Stimulated activated CD4-positive, alpha-beta T cell treated with anti-CD3 and anti-CD28 coated beads, Interleukin-4, amount 100 ng/mL, for 4 hours (primary cell): Measurements from ENCODE around the gene BMP2K.
"Not testable (repeated sequence)": the region's sequence is repeated elsewhere in the genome, so short reads cannot be mapped to it uniquely, and the experiment has no call there.

Experiments
- DNase-seq, 2 experiments: peaks; one replicate each; pipeline ENCODE4 v3.0.0-alpha.2; 2020

BMP2K gene

DNA sequence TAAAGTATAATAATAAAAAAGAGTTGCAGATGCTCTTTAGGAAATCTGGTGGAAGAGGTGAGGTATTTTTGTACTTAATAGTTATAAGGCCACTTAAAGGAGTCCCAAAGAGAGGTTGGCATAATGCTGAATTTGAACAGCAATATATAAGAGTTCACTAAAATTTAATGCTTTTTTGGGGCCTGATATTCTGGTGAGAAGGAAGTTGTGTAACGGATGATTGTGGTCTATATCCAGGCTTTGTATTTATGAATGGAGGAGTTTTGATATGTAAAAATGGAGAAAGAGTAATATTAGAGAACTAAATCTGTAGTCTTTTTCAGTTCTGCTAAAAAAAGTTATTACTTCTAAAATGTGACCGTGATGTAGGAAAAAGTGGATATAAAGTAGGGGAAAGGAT lies 20.4 kb downstream of the BMP2K start:
- no peak for DNase-seq

DNA sequence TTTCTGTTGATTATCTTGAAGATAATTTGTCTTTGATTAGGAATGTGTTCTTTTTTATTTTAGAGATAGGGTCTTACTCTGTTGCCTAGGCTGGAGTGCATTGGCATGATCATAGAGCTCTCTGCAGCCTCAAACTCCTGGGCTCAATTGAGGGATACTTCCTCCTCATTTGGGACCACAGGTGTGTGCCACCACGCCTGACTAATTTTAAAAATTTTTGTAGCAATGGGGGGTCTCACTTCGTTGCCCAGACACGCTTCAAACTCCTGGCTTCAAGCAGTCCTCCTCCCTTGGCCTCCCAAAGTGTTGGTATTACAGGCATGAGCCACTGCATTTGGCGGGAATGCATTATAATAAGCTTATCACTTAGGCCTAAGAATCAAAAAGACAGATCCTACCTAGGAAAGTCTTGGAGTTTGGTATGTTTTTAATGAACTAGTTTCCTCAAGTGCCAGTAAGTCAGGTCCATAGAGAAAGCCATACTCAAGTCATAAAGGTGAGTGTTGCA lies 21.7 kb downstream of the BMP2K start:
- no peak for DNase-seq

DNA sequence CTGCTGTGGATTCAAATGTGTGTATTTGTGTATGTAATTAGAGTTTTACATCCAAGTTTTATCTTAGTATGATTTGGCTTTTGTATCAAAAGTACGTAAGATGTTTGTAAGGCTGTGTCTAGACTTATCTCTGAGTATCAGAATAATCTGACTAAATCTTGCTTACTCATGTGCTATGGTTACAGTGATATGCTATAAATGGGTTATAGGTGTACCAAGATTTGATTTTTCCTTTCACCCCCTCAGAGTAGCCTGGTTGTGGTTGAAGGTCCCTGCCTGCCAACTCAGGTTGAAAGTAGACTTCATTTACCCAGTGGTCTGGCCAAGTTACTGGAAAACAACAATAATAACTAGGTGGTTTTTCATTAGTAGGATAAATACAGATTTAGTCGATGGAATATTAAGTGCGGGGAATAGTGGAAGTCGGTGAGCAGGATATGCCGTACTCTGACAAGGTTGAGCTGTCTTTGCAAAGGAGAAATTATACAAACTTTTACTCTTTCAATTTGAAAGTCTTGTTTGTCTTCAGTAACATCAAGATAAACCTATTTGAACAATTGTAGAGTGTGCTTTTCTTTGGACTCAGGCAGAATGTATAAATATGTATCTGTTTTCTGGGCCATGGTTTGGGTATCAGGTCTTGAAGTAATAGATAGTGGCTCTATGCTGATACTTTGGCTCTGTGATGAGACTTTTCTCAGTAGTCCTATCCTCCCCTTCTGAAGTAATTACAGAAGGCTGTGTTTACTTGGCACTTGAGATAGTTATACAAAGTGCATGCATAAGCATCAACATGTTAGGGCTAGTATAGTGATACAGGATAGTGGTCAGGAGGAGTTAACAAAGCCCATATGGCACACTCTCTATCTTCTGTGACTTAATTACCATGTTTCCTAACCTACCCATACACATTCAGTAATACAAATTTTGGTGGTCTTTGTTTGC lies 23.7 kb downstream of the BMP2K start:
- DNase-seq = no peak

DNA sequence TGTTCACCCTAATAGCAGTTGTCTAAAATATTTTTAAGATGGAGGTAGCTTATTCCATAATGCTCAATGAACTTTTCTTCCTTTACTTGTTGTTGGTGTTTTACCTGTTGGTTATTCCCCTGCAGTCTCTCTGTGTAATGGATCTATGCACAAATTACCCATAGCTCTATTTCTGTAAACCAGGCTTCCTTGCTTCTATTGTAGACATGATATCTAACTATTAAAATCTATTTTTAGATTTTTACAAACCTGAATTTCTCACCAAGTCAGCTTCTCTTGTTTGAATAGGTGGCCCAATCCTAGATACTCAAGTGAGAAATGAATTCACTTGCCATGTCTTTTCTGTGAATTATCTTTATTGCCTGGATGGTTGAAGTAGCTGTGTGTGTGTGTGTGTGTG lies 24.8 kb downstream of the BMP2K start:
- no peak for DNase-seq

DNA sequence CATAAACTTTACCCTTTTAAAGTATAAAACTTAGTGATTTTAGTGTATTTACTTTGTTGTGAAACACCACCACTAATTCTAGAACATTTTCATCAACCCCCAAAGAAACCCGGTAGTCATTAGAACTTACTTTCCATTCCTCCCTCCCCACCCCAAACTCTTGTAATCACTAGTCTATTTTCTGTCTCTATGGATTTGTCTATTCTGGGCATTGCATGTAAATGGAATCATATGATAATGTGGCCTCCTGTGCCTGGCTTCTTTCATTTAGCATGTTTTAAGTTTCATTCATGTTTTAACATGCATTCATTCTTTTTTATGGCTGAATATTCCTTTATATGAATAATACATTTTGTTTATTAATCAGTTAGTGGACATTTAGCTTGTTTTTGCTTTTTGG lies 27.8 kb downstream of the BMP2K start:
- no peak for DNase-seq

DNA sequence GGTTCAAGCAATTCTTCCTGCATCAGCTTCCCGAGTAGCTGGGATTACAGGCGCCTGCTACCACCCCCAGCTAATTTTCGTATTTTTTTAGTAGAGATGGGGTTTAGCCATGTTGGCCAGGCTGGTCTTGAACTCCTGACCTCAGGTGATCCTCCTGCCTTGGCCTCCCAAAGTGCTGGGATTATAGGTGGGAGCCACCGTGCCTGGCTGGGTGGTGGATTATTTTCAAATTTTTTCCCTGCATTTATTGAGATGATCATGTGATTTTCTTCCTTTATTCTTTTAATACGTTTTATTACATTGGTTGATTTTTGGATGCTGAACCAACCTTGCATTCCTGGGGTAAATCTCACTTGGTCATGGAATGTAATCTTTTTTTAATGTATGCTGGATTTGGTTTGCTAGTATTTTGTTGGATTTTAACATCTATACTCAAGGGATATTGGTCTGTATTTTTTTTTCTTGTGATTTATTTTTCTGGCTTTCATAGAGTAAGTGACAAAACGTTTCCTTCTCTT lies 30.9 kb downstream of the BMP2K start:
- no peak for DNase-seq

DNA sequence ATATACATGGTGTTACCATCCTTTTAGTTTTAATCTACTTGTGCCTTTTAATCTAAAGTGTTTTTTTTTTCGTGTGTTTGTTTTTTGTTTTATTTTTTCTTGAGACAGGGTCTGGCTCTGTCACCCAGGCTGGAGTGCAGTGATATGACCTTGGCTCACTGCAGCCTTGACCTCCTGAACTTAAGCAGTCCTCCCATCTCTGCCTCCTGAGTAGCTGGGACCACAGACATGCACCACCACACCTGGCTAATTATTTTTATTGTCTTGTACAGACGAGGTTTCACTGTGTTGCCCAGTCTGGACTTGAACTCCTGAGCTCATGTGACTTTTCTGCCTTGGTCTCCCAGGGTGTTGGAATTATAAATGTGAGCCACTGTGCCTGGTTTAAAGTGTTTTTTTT lies 33.1 kb downstream of the BMP2K start:
- no peak for DNase-seq

DNA sequence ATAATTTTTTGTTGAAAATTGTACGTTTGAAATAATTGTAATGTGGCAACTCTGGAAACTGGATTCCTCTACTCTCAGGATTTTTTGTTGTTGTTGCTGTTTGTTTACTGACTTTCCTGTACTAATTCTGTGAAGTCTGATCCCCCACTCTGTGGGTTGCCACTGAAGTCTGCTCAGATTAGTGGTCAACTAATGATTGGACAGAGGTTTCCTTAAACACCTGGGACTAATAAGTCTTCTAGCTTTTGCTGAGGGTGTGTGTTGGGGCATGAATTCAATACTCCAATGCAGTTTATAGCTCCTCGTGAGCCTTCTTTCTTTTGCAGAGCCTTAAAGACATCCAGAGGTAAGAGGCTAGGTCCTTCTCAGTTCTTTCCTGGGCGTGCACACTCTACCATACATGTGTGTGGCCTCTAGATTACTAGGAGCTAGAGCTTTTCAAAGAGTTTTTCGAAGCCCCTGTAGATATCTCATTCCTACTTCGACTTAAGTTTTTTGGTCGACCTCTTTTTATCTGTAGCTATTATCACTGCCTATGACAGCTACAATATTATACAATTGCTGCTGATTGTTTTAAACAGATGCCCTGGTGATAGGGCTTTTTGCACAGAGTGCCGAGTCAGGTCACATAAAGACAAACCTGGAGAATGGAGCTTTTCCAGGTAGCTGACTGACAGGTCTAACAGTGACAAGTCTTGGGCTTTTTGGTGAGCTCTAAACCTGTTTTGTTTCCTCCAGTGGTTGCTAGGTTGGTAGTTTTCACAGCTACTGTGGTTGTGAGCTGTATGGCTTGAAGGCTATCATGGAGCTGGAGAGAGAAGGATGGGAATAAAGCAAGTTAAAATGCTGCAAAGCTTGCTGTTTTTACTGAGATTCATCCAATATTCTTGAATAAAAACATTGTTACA lies 34.0 kb downstream of the BMP2K start:
- DNase-seq = no peak

DNA sequence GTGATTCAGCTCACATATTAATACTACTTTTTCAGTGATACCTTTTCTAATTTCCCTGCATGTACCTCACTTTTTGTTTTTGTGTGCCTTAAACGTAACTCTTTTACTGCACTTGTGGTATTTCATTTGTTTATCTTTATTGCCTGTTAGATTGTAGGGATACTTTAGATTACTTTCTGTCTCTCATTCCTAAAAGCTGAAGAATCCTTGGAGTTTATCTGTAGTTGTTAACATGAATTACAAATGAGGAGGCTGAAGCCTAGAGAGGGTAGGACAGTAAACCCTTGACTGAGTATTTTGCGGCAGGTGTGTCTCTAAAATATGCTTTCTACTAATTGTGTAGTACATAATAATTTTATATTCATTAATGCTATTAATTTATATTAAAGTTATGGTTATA lies 34.9 kb downstream of the BMP2K start:
- no peak for DNase-seq

DNA sequence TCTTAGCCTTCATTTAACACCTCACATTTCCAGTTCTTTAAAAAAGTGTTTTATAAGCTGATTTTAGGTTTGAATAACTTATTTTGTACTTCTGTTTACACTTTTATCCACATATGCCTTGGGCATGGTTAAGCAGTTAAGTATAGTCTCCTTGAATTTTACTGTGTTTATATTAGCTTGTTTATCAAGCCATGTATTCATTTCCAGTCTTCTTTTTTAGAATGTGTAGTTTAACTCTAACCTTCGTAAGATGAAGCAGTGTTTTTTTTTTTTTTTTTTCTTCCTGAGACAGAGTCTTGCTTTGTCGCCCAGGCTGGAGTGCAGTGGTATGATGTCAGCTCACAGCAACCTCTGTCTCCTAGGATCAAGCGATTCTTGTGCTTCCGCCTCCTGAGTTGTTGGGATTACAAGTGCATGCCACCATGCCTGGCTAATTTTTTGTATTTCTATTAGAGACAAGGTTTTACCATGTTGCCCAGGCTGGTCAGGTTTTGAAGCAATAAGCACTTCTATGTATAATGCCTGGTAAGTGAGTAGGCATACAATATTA lies 42.5 kb downstream of the BMP2K start:
- no peak for DNase-seq

DNA sequence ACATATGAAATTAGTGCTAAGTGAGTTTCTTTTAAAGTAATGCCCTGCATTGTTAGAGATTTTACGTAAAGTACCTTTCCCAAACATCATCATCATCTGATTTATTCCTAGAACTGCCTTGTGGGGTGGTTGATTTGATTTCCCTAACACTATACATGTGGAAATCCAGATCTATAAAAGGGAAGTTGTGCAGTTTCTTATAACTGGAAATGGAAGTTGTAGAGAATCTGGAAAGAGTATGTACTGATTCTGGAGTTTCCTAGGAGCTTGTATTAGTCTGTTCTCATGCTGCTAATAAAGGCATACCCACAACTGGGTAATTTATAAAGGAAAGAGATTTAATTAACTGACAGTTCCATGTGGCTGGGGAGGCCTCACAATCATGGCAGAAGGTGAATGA lies 47.9 kb downstream of the BMP2K start:
- DNase-seq = no peak

DNA sequence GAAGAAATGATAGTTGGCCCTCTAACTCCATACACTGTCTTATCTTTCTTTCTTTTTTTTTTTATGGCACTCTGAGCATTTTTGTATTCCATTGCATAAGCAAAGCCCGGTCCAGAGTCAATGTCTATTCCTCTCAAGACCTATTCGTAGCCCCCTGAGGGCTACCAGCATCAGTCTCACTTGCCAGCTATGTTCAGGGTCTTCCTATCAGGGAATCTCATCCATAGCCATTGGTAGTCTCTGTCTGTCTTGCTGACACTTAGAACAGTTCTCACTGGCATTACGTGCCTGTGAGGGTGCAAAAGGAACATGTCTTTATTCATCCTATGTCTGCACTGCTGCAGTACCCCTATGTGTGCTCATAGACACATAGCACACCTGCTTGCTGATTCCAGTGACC lies 51.0 kb downstream of the BMP2K start:
- DNase-seq = no peak

DNA sequence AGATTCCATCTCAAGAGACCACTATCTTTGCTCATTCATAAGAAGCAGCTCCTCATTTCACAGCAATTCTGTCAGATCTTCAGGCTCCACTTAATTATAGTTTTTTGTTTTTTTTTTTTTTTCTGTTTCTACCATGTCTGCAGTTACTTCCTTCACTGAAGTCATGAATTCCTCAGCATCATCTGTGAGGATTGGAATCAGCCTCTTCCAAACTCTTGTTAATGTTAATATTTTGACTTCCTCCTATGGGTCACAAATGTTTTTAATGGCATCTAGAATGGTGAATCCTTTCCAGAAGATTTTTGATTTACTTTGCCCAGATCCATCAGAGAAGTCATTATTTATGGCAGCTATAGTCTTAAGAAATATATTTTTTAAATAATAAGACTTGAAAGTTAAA lies 53.1 kb downstream of the BMP2K start:
- DNase-seq = no peak

DNA sequence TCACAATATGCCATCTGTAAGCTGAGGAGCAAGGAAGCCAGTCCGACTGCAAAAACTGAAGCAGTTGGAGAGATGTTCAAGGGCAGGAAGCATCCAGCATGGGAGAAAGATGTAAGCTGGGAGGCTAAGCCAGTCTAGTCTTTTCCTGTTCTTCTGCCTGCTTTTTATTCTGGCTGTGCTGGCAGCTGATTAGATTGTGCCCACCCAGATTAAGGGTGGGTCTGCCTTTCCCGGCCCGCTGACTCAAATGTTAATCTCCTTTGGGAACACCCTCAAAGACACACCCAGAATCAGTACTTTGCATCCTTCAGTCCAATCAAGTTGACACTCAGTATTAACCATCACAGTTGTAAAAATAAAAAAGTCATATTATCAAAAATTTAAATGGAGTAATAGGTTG lies 63.5 kb downstream of the BMP2K start:
- DNase-seq = not testable (repeated sequence)

DNA sequence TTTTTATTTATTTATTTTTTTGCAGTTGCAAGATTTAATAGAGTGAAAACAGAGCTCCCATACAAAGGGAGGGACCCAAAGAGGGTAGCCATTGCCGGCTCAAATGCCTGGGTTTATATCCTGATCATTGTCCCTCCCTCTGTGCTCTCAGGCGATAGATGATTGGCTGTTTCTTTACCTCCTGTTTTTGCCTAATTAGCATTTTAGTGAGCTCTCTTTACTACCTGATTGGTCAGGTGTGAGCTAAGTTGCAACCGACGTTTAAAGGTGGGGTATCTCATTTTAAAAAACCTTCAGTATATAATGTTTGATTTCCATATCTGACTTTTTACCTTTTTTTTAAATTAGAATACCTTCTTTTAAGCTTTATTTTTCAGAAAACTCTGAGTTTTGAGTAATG lies 64.1 kb downstream of the BMP2K start:
- not testable (repeated sequence) for DNase-seq

DNA sequence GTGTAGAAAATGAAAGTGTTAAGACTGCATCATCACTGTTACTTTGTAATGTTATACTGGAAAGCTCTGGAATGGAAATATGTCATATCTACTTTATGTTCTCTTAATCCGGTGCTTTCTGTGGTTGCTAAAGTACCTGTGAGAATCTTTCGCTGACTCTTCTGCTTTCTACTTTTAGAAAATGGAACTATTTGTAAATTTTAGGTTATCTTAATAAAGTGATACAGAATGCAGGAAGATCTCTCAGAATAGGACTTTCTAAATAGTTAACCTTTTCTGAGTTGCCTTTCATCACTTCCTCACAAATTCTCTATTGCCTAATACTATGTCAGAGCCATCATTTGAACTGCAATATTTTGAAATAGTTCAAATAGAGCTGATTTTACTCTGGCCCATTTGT lies 69.3 kb downstream of the BMP2K start:
- no peak for DNase-seq

DNA sequence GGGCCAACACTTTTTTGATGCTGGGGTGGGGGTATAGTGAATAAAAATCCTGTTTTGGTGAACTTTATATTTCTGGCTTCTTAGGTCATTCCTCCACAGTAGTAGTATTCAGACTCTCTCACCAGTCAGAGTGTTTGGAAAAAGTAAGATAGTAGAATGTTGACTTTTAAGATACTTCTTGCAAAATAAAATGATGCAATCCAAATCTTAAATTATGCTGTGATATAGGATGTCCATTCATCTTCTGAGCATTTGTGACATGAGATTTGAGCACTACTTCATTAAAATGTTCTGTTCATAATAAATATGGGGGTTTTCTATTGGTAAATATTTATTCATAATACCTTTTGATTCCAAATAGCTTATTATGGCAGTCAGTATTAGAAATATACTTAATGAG lies 70.1 kb downstream of the BMP2K start:
- no peak for DNase-seq

DNA sequence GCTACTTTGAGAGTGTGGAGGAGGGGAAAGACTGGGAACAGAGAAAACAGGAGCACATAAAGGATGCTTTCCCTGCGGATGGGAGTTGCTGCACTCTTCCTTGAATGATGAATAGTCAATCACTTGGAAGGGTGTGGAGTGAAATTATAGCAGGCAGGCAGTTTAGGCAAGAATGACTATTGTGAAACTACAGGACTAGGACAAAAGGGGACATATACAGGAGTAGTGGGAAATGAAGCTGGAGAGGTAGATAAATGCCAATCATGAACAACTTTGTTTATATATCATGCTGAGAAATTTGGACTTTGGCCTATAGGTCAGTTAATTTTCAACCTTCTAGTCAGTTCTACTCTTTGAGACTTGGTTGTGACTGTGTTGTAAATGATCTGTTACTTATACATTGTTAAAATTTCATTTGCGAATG lies 86.2 kb downstream of the BMP2K start:
- no peak for DNase-seq

DNA sequence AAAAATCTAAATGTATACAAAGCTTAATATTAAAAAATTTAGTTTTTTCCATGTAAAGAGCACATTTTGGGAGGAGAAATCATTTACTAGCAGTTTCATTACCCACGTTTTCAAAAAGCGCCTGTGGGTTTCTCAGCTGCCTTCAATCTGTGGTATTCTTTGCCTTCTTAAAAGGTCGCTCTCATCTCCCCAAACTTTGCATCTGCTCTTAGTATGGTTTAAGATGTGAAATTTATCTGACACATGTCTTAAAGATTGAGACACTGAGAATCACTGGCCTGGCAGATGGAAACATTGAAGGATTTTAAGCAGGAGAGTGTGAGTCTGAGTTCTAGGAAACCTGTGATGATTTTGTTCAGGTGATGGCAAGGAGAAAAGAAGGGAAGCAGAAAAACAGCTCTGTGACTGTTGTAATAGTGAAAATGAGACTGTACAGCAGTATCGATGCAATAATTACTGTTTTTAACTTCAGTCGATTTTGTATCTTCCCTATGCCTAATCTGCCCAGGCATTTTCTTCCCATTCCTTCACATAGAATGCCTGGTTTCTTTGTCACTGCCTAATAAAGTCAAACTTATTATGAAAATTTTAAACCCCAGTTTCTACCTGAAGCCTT lies 87.2 kb downstream of the BMP2K start:
- DNase-seq = no peak

DNA sequence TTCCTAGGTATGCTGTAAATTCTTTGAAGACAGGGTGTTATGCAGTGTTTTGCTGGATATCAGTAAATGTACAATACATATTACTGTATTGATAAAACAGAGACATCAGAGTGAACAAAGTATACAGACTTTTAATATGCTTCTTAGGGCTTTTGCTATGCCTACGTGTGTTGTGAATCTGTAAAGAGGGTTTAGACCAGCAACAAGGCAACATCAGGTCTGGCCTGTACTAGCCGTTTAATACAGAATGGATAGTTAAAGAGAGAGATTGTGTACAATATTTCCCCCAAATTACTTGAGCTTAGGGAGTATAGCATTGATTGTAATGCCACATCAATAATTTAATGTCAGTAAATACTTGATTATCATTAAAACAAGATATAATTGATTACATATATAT lies 87.8 kb downstream of the BMP2K start:
- DNase-seq = no peak

DNA sequence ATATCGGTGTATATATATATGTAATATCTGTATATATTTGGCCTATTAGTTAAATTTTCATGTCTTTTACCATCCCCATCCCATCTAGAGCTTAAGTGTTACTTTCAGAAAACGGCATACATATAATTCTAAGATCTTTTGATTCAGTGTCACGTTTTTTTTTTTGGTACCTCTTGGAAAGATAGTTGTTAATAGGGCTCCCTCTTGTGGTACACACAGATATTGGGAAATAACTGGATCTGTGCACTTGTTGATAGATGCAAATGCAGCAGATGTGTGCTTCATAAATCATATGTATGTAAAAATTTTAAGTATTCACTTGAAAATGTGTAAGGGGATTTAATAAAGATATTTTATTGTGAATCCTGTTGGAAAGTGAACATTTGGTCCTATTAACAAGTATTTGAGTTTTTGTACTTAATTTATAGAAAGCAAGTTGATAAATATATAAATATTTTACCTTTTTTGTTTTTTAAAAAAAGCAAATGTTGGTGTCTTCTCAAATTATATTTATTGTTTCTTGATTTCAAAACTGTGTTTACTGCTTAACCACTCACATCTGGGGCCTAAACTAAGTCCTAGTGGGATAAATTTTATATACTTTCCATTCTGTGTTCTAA lies 88.4 kb downstream of the BMP2K start:
- no peak for DNase-seq

DNA sequence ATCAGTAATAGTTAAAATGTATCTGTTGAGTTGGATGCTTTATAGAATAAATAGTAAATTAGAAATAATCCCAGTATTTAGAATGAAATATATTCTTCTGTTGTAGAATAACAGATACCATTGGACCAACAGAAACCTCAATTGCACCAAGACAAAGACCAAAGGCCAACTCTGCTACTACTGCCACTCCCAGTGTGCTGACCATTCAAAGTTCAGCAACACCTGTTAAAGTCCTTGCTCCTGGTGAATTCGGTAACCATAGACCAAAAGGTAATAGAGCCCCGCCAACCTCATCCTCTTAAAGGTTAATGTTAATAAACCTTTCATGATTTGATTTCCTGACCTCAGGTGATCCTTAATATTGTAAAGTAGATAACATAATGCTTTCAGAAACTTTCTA lies 89.3 kb downstream of the BMP2K start:
- no peak for DNase-seq
